Prostate gland (tissue), 2 donors: ENCODE results near the gene SMIM35.

ENCODE experiments used
- CTCF ChIP-seq, 4 experiments: fragments of 200-600 bp in 2 of 4; fragments of 450-650 bp in 2 of 4; sonication (generic) in 2 of 4; IDR thresholded peaks; 1 replicate in 3 of 4; 2 replicates in 1 of 4; pipeline ENCODE4 v1.5.1; 2016 to 2019; ENCODE audit warnings: antibody characterized with exemption in 4 of 4, mild to moderate bottlenecking in 2 of 4, moderate library complexity in 2 of 4
- POLR2A ChIP-seq: fragments of 450-650 bp; IDR thresholded peaks from one replicate; pipeline ENCODE4 v1.6.1; 2016; ENCODE audit warnings: antibody characterized with exemption, mild to moderate bottlenecking

- TF ChIP-seq POLR2A (no peak), CTCF (IDR thresholded peaks at IDR 0.05) (no peak)
Observed at GRCh38 chr11:117986981-117987574, 99.7 kb downstream of the SMIM35 start.
